Fibroblast of skin of right biceps (primary cell): ENCODE measurements around the gene SLC18A3.

ENCODE experiments used
- DNase-seq: peaks from one replicate; pipeline ENCODE4 v3.0.0-alpha.2; 2013

The SLC18A3 gene

GRCh38 chr10:49629431-49629881, 19.3 kb downstream of the SLC18A3 start:
- DNase-seq, result no peak

DNA sequence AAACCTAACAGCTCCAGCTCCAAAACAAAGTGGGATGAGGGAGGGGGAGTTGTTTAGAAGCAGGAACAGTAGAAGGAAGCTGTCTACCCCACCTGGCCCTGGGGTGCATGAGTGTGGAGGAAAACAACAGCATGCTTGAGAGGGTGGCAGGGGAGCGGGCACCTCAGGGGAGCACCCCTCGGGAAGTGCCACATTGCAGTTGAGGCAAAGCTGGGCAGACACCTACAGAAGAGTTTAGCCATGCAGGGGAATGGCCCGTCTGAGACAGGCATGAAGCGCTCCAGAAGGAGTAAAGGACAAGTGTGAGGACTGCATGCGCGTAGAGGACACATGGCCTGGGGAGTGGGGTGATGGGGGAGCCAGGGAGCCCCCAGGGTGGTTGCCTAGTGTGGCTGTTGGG, 21.9 kb downstream of the SLC18A3 start:
- DNase-seq, result no peak

- peak; percentile 4 for DNase-seq
Observed at GRCh38 chr10:49632406-49633317, 22.6 kb downstream of the SLC18A3 start.

- DNase-seq, result no peak
Observed at GRCh38 chr10:49633327-49634068, 23.4 kb downstream of the SLC18A3 start.

- DNase-seq, result no peak
Observed at GRCh38 chr10:49634069-49634660, 24.1 kb downstream of the SLC18A3 start.

- DNase-seq, result no peak
Observed at GRCh38 chr10:49642311-49642710, 32.2 kb downstream of the SLC18A3 start.

DNA sequence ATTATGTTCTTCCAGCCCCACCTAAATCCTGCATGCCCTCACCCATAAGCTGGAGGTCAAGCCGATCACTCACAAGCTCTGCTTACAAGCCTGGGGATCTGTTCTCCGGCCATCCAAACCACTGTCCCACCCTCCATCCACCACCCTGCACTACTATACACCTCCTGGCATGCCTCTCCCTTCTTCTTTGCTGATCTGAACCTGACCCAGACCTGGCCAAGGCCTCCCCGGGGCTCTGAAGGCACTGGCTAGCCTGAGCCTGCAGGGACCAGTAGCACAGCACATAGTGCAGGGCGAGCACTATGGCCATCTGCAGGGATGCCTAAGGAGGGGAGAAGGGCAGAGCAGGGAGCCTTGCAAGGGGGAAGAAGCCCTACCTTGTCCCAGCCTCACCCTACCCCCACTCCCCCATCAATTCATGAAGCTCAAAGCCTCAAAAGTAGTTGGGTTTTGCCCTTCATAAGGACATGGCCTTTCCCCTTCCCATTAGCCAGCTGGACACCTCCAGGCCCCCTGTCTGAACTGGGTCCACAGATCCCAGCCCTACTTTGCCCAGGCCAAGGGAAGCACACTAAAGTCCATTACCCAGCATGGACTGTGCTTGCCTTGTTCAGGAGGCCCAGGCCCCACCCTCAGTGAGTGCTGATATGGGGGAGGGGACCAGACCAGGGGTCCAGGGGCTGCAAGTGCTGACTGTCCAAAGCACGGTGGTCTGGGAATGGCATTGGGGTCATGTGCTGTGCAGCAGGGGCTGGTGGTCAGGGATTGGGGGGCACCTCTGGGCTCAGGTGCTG, 33.3 kb downstream of the SLC18A3 start:
- no peak for DNase-seq

DNA sequence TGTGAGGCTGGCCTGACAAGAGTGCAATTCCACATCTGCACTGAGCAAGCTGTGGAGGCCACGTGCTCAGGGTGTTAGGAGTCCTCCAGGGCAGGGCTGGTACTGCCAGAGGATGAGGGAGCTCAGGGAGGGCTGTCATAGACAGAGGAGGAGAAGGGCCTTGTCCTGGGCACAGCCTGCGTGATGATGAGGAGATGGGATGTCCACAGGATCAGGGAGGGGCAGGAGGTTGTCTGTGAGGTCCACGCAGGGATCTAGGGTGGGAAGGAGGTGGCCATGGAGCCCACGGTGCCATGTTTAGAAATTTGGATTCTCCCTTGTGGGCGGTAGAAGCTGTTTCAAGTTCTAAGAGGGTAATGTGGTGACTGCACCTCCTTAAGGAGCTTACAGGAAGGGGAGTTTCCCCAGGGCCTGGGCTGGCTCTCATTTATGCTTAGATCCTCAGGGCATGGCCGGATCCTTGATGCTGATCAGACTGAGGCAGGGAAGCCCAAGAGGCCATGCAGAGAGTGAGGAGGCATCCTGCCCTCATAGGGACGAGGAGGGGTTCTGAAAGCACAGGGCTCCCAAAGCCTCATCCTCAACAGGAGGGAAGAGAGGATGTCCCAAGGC, 34.0 kb downstream of the SLC18A3 start:
- no peak for DNase-seq

- DNase-seq, result no peak
Observed at GRCh38 chr10:49645417-49645816, 35.3 kb downstream of the SLC18A3 start.

- DNase-seq, result no peak
Observed at GRCh38 chr10:49645871-49646870, 36.1 kb downstream of the SLC18A3 start.

- no peak for DNase-seq
Observed at GRCh38 chr10:49647554-49647953, 37.4 kb downstream of the SLC18A3 start.

- DNase-seq, result no peak
Observed at GRCh38 chr10:49647985-49648795, 38.1 kb downstream of the SLC18A3 start.

GRCh38 chr10:49649294-49649693, 39.2 kb downstream of the SLC18A3 start:
- DNase-seq, result no peak

DNA sequence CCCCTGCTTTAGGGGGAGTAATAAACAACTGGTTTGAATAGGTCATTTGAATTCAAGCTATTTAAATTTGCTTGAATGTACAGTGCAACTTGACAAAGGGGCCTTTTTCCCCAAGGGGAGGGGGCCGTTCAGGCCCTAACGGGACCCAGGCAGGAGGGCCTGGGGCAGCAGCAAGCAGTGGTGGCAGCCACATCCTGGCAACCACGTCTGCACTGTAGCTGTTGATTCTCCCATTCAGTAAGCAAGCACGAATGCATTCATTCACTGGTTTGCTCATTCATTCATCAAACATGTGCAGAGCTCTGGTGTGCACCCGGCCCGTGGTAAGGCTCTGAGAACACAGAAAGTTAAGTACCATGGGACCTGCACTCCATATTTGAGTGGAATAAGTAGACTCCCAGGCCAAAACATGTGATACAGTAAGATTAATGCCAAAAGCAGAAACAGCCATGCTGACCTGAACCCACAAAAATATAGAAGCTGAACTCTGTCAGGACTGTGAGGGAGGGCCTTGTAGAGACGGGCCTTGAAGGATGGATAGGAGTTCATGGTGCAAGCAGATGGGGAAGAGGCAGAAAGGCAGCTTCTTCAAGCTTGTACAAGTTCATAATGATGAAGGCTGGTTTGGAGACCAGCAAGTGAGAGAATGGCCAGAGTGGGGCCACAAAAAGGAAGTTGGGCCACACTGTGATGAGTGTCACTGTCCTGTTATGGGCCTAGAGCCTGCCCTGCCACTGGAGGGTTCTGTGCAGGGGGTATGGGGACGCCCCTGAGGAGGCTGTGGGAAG, 40.0 kb downstream of the SLC18A3 start:
- no peak for DNase-seq

DNA sequence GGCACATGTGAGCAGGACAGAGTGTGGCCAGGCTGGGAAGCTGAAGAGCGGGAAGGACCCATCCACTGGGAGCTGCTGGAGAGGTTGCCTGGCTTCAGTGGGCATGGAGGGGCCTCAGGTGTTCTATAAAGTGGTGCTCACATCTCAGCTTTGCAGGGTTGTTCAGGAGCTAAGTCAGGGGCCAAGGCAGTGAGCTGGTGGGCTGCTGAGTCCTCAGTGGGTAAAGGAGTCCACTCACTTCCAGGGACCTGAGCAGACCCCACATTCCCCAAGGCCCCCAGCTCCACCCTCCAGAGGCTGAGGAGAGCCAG, 40.6 kb downstream of the SLC18A3 start:
- no peak for DNase-seq

DNA sequence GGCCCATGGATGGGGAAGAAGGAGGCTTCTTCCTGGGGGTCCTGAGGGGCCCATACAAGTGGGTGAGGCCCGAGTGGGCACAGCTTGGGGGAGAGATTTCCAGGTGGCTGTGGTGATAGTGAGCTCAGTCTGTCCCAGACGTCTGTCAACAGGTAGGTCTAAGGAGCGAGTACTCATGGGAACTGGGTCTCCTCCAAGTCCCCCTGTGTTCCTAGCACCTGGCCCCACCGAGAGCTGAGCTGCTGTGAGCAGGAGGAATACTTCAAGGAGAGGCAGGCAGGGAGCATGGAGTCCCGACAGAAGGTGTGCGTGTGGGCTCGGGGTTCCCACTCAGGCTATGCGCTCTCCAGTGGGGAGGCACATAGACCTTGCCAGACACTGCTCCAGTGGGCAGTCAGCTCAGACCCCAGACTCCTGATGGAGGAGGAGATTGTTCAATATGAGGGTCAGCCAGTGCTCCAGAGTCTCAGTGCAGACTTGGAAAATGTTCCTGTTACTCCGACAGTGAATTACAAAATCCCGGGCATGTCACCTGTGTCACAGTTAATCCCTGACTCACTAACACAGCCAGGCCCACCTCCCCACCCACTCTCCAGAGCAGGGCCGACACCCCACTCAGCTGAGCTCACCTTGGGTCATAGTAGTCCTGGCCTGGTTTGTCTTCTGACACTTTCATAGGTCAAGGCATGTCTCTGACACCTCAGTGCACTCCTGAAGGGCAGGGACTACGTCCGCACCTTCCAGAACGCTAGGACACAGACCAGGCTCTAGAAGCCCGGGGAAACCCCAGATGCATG, 41.1 kb downstream of the SLC18A3 start:
- DNase-seq, result no peak

DNA sequence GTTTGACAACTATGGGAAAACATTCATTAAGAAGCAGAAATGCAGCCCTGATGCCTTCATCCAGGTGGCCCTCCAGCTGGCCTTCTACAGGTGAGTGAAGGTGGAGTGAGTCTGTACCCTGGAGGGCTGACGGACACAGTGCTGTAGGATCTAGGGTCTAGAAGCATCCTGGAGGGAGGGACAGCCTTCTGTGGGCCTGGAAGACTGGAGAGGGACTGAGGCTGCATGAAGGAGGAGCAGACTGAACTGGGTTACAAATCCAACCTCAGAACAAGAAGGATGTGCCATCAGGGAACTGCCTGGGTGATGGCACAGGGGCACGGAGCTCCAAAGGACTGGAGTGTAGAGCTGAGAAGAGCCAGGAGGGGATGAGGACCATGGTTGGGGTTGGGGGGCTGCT, 41.8 kb downstream of the SLC18A3 start:
- DNase-seq, result no peak

- DNase-seq, result no peak
Observed at GRCh38 chr10:49652421-49653272, 42.5 kb downstream of the SLC18A3 start.
